ENCODE results near the gene PRR33.

DNA sequence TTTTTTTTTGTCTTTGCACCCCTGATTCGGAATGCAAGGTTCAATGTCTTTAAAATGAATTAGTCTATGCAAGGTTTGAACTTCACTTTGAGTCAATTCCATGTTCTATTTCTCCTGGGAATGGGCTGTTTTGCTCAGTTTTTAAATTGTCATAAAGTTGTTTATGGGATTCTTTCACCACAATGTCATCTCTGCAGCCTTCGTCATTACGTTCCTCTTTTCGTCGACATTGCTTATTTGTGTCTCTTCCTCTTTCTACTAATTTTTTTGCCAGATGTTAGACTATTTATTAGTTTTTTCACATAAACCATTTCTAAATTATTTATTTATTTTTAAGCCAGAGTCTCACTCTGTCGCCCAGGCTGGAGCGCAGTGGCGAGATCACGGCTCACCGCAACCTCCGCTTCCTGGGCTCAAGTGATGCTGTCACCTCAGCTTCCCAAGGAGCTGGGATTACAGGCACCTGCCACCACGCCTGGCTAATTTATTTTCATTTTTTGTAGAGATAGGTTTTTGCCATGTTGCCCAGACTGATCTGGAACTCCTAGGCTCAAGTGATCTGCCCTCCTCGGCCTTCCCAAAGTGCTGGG is 20.7 kb upstream of the PRR33 start:
- TF ChIP-seq, protein P1, sequence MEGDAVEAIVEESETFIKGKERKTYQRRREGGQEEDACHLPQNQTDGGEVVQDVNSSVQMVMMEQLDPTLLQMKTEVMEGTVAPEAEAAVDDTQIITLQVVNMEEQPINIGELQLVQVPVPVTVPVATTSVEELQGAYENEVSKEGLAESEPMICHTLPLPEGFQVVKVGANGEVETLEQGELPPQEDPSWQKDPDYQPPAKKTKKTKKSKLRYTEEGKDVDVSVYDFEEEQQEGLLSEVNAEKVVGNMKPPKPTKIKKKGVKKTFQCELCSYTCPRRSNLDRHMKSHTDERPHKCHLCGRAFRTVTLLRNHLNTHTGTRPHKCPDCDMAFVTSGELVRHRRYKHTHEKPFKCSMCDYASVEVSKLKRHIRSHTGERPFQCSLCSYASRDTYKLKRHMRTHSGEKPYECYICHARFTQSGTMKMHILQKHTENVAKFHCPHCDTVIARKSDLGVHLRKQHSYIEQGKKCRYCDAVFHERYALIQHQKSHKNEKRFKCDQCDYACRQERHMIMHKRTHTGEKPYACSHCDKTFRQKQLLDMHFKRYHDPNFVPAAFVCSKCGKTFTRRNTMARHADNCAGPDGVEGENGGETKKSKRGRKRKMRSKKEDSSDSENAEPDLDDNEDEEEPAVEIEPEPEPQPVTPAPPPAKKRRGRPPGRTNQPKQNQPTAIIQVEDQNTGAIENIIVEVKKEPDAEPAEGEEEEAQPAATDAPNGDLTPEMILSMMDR (IDR thresholded peaks at IDR 0.05; ENCODE audit: low read depth, low read length): no peak
- no peak for TF ChIP-seq EZH2phosphoT487 (IDR thresholded peaks at IDR 0.05; ENCODE audit: low read depth)

Data from OCI-LY3 (cell line).